NCI-H2196 (cell line): ENCODE data around the gene SFR1.
A peak's percentile ranks its signal among the peaks of the same experiment; 100 is the strongest.

Experiments used
- DNase-seq: peaks from one replicate; lab custom pipeline; 2025; ENCODE audit not compliant: unreplicated experiment; lab: John Stamatoyannopoulos, UW

SFR1 gene

DNA sequence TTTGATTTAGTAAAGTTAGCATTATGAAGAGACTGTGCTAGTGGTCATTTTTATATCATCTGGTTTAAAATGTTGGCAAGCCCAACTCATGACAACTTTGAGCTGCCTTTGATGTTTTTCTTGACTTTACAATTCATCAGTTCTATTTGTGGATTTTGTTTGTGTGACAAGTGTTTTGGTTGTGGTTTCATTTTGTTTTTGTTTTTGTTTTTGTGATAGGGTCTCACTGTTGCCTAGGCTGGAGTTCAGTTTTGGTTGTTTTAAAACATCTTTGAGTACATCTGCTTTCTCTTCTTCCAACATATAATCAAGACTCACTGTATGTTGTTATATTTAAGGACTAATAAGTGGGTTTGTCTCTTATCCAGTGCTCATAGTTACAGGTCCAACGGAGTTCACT lies 17.6 kb upstream of the SFR1 start:
- DNase-seq, result no peak

GRCh38 chr10:104104926-104105325 lies 17.0 kb upstream of the SFR1 start:
- DNase-seq, result no peak

DNA sequence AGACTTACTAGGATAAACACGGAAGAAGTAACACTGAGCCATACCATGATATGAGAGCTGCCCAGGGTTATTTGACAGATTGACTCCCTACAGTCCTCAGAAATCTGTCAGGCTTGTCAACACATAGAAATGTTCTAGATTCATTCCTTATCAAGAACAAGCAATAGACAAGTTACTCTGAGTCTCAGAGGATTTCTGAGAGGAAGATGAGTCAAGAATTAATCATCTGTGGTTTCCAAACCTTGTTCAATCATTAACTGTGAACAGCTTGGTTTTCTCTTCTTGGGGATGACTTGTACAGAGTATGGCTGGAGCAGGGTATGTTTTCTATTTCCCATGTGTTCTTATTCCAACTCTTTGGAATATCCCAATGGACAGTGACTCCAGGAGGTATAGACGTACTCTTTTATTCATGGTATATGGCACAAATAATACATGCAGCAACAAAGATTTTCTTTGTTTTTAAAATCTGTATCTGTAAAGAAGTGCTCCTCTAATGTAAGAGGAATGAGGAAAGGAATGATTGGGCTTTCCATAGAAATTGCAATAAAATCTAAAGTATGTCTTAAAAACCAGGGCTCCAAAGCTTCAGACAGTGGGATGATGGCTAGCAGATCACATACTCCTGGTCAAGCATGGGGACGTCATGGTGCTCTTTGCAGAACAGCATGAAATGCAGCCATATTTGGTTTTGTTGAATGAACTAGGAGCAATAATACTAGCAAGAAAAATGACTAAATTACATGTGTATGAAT lies 11.9 kb upstream of the SFR1 start:
- no peak for DNase-seq

- no peak for DNase-seq
These were observed 8.5 kb upstream of the SFR1 start for GRCh38 chr10:104113376-104113956.

DNA sequence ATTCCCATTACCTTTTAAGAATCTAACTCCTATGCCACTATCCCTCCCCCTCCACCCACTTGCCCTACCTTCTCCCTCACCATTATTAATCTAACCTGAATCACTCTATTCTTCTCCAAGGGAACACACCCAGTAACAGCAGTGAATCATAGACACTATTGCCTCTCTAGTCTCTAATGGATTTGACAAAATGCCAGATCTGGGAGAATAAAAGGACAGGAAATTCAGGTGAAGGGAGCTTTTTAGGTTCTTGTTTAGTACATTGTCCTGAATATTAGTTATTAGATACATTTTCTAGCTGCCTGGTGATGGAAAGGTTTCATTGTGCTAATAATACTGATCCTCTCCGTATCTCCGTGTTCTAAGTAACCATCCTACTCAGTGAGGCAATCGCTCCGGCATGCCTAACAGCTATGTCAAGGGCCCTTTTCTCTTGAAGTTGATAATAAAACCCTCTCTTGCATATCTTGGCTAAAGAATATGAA lies 4.1 kb upstream of the SFR1 start:
- DNase-seq, result peak; percentile 29

- no peak for DNase-seq
These were observed 2.0 kb upstream of the SFR1 start for GRCh38 chr10:104119996-104120395.

DNA sequence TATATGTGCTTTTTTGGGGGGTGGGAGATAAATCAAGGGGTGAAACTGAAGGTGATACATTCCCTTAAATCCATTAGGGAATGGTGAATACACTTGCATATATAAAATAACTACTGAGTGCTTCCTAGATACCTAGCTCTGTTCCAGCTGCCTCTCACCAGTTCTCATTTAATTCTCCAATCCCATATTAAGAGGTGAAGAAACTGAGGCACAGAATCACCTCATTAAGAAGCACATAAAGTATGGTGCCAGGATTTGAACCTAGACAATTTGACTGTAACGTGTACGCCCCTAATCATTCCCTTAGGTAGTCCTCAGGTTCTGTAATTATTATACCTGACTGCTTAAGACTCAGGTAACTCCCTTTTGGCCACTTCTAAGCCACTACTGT lies 1.5 kb upstream of the SFR1 start:
- no peak for DNase-seq

- peak; percentile 58 for DNase-seq
These were observed 977 bp upstream of the SFR1 start for GRCh38 chr10:104120903-104121484.

GRCh38 chr10:104122225-104123107 lies 495 bp downstream of the SFR1 start:
- no peak for DNase-seq

- DNase-seq, result no peak
These were observed 1.4 kb downstream of the SFR1 start for GRCh38 chr10:104123397-104123796.

DNA sequence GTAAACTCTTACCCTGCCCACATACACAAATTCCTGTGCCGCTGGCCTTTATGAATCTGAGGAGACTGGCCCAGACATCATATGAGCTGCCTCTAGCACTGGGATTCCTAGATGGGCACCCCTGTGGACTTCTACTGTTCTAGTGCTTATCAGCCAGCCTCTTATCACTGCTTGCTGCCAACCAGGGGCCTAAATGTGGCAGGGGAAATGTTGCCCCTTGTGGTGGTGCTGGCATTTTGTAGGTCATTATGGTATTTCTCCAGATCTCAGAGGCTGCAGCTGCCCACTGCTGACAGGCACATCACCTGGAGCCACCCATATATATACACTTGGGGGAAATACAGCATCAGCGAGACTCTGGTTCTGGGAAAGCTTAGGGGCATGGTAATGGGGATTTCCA lies 5.4 kb downstream of the SFR1 start:
- peak; percentile 2 for DNase-seq

DNA sequence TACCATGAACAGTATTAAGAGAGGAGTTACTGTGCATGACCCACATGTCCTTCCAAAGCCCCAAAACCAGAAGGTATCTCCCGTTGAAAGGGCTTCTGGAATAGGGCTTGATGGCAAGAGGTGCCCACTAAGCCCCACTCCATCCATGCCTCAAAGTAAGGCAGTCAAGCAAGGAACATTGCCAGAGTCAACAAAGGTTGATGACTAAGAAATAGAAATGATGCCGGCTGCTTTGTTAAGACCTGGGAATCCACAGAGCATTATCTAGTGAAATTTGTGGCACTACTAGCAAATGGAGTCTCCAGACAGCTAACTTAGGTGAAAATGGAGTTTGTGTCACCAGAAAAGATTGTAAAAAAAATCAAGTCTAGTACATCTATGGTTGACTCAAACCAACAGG lies 6.2 kb downstream of the SFR1 start:
- DNase-seq, result no peak

GRCh38 chr10:104130041-104130440 lies 8.1 kb downstream of the SFR1 start:
- DNase-seq, result no peak

GRCh38 chr10:104138131-104138530 lies 16.2 kb downstream of the SFR1 start:
- no peak for DNase-seq

DNA sequence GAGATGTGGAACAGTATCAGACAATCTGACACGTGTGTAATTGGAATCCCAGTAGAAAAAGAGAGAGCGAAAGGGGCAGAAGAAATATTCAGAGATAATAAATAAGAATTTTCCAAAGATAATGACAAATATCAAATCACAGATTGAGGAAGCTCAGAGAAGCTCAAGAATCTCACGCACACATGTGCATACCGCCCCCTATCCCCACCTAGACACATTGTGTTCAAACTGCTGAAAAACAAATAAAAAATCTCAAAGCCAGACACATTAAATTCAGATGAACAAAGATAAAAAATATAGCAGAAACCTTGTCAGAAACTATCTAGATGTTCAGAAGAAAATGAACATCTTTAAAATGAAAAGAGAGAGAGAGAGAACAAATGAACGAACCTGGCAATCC lies 17.2 kb downstream of the SFR1 start:
- no peak for DNase-seq

DNA sequence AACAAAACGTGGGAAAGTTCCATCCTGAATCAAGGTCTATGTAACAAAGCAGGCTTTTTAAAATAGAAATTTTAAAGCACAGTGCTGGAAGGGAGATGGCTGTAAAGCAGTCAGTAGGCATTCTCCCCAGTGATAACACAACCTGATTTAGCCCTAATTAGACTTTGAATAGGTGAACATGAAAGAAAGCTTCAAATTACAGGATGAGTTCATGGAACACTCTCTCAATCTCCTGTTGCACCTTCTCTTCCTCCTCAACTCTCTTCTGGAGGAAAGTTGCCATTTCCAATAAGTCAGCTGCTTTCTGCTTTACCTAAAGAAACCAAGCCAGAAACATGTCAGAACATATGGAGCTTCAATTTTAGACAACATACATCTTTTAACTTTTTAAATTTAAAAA lies 20.1 kb downstream of the SFR1 start:
- no peak for DNase-seq

GRCh38 chr10:104143829-104144228 lies 21.9 kb downstream of the SFR1 start:
- DNase-seq, result no peak

GRCh38 chr10:104144931-104145330 lies 23.0 kb downstream of the SFR1 start:
- no peak for DNase-seq

- no peak for DNase-seq
These were observed 24.9 kb downstream of the SFR1 start for GRCh38 chr10:104146882-104147281.

DNA sequence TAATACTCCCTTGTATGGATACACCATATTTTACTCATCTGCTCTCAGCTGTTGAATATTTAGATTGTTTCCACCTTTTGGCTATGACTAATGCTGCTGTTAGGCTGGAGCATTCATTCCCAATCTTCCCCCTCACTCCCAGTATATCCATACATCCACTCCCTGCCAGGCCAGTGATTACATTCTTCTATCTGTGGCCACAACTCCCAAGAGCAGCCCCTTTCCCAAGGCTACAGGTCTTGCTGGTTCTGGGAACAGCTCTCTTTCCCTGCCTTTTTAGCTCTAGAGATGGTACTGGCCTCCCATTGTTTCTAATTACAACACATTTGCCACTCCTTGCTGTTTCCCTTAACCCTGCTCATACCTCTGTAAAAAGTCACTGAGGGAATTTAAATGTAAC lies 28.2 kb downstream of the SFR1 start:
- no peak for DNase-seq

DNA sequence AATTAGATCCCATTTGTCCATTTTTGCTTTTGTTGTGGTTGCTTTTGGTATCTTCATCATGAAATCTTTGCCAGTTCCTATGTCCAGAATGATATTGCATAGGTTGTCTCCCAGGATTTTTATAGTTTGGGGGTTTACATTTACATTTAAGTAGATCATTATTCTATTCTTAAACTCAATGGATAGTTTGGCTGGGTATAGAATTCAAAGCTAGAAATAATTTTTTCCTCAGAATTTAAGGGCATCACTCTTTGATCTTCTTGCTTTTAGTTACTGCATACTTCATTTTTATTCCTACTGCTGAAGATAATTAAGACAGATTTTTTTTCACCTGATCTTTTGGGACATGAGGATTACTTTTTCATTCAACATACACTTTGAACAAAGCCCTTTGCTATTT lies 29.8 kb downstream of the SFR1 start:
- no peak for DNase-seq
